Activated CD4-positive, alpha-beta T cell treated with anti-CD3 and anti-CD28 coated beads, Interleukin-2, amount 50 U/mL, for 24 hours (primary cell): Measurements from ENCODE around the gene CTCF.

Experiments used
- DNase-seq, 2 donors: peaks; one replicate each; pipeline ENCODE4 v3.0.0-alpha.2; 2020; ENCODE audit warnings: low read depth in 1 of 2, low spot score in 1 of 2

The CTCF gene

GRCh38 chr16:67594256-67594915 is 32.1 kb downstream of the CTCF start:
- DNase-seq = no peak

GRCh38 chr16:67594956-67595355 is 32.6 kb downstream of the CTCF start:
- DNase-seq = no peak

GRCh38 chr16:67598527-67598926 is 36.2 kb downstream of the CTCF start:
- DNase-seq = no peak

GRCh38 chr16:67605641-67606040 is 43.3 kb downstream of the CTCF start:
- no peak for DNase-seq

- no peak for DNase-seq
These were observed 44.3 kb downstream of the CTCF start for GRCh38 chr16:67606632-67607031.

- DNase-seq = no peak
These were observed 46.0 kb downstream of the CTCF start for GRCh38 chr16:67608364-67608763.

- DNase-seq = no peak
These were observed 51.5 kb downstream of the CTCF start for GRCh38 chr16:67613808-67614207.

- DNase-seq = no peak
These were observed 65.9 kb downstream of the CTCF start for GRCh38 chr16:67628216-67628615.

GRCh38 chr16:67632415-67633172 is 70.3 kb downstream of the CTCF start:
- DNase-seq = no peak

- DNase-seq = no peak
These were observed 74.4 kb downstream of the CTCF start for GRCh38 chr16:67636713-67637112.

- no peak for DNase-seq
These were observed 75.3 kb downstream of the CTCF start for GRCh38 chr16:67637625-67638024.

GRCh38 chr16:67641779-67642708 is 79.7 kb downstream of the CTCF start:
- DNase-seq = no peak

GRCh38 chr16:67644038-67644437 is 81.7 kb downstream of the CTCF start:
- DNase-seq = no peak

- no peak for DNase-seq
These were observed 83.2 kb downstream of the CTCF start for GRCh38 chr16:67645397-67646121.

- no peak for DNase-seq
These were observed 84.9 kb downstream of the CTCF start for GRCh38 chr16:67647111-67647651.

GRCh38 chr16:67647681-67648080 is 85.4 kb downstream of the CTCF start:
- no peak for DNase-seq

GRCh38 chr16:67648088-67648763 is 85.9 kb downstream of the CTCF start:
- no peak for DNase-seq

GRCh38 chr16:67648764-67649407 is 86.6 kb downstream of the CTCF start:
- DNase-seq = no peak

- DNase-seq = no peak
These were observed 87.2 kb downstream of the CTCF start for GRCh38 chr16:67649494-67649931.

- DNase-seq = no peak
These were observed 87.7 kb downstream of the CTCF start for GRCh38 chr16:67650023-67650422.
